Stimulated activated naive CD8-positive, alpha-beta T cell treated with anti-CD3 and anti-CD28 coated beads, Interleukin-15, Interleukin-2, amounts not matched to agents 100 ng/mL and 50 ng/mL, for 24 hours (primary cell): ENCODE measurements around the gene TEKT5.

Experiments used
- H3K27ac Mint-ChIP-seq: one replicate; pipeline ENCODE4 v1.8.0; 2021; ENCODE audit warnings: mild to moderate bottlenecking, mixed read lengths
- H3K27me3 Mint-ChIP-seq: one replicate; pipeline ENCODE4 v1.8.0; 2021; ENCODE audit warnings: mixed read lengths
- H3K36me3 Mint-ChIP-seq: one replicate; pipeline ENCODE4 v1.8.0; 2021; ENCODE audit warnings: low read depth, mixed read lengths
- H3K4me1 Mint-ChIP-seq: one replicate; pipeline ENCODE4 v1.8.0; 2021; ENCODE audit warnings: low read depth, mixed read lengths
- H3K4me3 Mint-ChIP-seq: one replicate; pipeline ENCODE4 v1.8.0; 2021; ENCODE audit warnings: mild to moderate bottlenecking, mixed read lengths
- H3K9me3 Mint-ChIP-seq: one replicate; pipeline ENCODE4 v1.8.0; 2021; ENCODE audit warnings: mixed read lengths

Gene TEKT5

DNA sequence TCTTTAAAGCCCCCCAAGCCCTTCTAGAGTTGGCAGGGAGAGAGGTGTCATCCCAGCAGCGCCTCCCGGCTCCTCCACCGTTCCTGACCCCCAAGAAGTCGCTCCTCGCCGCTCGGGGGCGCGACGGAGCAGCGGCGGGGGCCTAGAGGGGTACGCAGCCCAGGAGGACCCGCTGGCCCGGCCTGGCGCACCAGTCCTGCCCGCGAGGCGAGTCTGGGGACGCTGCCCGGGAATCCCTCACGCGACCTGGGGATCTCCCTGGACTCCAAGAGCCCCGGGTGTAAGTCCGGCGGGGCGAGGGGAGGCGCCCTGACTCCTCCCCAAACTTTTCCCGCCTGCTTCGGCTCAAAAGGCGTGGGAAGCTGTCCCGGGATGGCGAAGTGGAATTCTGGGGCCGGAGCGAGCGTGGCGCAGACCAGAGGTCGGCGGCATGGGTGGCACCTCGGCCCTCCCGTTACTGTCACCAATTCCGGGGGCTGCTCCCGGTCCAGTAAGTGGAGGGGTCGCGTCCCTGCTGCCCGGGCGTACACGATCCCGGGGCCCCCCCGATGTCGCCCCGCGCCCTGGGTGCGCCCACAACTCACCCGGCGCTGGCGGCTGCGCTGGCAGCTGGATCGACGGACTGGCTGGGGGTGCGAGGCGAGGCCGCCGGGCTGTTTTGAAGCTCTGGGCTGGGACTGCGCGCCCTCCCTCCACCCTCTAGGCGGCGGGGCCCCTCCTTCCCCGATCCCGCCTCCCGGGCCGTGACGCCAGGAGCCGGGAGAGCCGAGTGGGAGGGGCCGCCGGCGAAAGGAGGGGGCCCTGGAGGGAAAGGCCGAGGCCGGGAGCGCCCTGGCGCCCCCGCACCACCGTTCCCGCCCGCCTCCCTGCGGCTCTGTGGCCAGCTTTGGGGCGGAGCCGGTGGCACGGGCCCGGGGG, 114.5 kb downstream of the TEKT5 start, which contains the start of gene EMP2:
EMP2 (minus strand) TSS at position 634 of the 918 bp plus-strand sequence. CDS start 32,981 bp downstream, outside the sequence.
- H3K4me3 Mint-ChIP-seq, result peak within 1 kb of the TSS; percentile 66
- H3K27ac Mint-ChIP-seq, result no peak within 1 kb of the TSS
- H3K36me3 Mint-ChIP-seq, result no peaks in the 10 kb centered on the region
- H3K9me3 Mint-ChIP-seq, result no peaks in the 10 kb centered on the region
- no peaks in the 10 kb centered on the region for H3K4me1 Mint-ChIP-seq
- peaks cover 55% of the 10 kb centered on the region for H3K27me3 Mint-ChIP-seq

DNA sequence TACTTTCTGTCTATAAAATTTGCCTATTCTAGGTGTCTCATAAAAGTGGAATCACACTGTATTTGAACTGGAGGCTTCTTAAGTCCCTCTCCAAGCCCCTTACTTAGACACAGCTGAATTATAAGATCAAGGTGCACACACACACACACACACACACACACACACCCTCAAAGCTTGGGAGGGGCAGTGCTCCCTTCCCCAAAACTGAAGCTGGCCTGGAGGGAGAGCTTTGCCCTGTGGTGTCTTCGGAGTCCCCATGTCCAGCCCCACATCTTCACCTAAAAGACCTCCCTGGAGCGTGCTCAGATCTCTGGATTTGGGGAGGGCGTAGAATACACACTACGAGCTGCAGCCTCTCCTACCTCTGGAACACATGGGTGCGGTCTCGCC, 115.2 kb downstream of the TEKT5 start:
- H3K27ac Mint-ChIP-seq, result no peak overlapping the region
- H3K4me3 Mint-ChIP-seq, result no peak overlapping the region
- no peaks in the 10 kb centered on the region for H3K4me1 Mint-ChIP-seq
- H3K9me3 Mint-ChIP-seq, result no peaks in the 10 kb centered on the region
- H3K36me3 Mint-ChIP-seq, result no peaks in the 10 kb centered on the region
- H3K27me3 Mint-ChIP-seq, result peaks cover 55% of the 10 kb centered on the region

DNA sequence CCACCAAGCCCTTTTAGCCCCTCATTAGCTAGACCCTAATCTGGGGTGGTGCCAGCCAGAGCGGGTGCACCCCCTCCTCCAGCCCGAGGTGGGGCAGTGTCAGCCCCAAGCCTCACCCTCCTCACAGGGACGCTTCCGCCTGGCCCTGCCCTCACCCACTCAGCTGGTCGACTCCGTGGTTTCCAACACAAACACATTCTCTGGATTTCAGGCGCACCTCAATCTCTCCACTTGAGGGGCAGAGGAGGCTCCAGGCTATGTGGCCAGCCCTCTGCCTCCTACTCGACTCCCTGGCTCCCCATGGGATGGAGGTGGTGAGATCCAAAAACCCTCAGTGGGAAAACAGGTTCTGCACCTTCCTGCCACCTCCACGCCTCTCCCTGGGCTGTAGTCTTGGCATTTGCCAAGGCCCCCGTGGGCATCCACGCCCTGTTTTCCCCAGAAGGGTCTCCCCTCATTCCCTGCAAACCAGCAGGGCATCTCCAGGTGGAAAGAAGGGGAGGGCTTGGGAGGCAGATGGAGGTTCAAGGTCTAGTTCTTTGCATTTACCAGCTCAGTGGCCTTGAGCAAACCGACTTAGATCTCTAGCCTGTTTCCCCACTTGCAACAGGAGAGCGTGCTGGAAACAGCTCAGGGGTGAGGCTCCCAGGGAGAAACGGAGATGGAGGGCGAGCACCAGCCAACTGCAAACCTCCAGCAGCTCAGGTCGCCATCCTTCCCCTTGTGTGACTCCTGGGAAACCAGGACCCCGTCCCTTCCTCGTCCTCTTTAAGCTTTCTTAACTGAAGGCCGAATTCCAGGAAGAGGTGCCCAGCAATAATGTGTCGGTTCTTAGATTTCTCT, 116.0 kb downstream of the TEKT5 start:
- Mint-ChIP-seq H3K9me3 (no peaks in the 10 kb centered on the region), H3K4me1 (no peaks in the 10 kb centered on the region), H3K27me3 (peaks cover 53% of the 10 kb centered on the region), H3K4me3 (no peak overlapping the region), H3K36me3 (no peaks in the 10 kb centered on the region), H3K27ac (no peak overlapping the region)
